DOHH2 (cell line): ENCODE measurements around the gene PIAS1.

Experiments
- EZH2phosphoT487 ChIP-seq: fragments of 200-600 bp; sonication (generic); IDR thresholded peaks from 2 replicates; pipeline ENCODE4 v1.6.1; 2017; ENCODE audit warnings: borderline replicate concordance, mild to moderate bottlenecking, antibody characterized with exemption, low read length, moderate library complexity, mixed read lengths
- TF ChIP-seq, protein P1 (sequence below): fragments of 200-600 bp; sonication (generic); IDR thresholded peaks from one replicate; pipeline ENCODE4 v1.5.1; 2014; ENCODE audit warnings: antibody characterized with exemption, mild to moderate bottlenecking, low read depth, low read length; ENCODE audit not compliant: poor library complexity, severe bottlenecking

DNA sequence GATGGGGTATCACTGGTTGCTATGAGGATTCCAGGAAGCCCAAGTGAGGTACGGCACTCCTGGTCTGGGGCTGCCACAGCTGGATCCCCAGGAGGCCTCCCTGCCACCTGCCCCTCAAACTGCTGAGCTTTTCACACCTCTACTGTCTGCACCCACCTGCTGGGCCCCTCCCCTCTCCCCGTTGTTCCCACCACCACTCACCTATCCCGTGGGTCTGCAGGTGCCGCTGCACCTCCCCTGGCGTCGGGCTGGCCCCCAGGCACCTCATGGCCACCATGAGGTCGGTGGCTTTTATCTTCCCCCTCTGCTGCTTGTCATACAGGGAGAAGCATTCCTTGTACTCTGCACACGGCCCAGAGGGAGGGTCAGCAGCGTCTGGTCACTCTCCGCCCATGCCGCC lies 145.2 kb downstream of the PIAS1 start:
- TF ChIP-seq, protein P1, sequence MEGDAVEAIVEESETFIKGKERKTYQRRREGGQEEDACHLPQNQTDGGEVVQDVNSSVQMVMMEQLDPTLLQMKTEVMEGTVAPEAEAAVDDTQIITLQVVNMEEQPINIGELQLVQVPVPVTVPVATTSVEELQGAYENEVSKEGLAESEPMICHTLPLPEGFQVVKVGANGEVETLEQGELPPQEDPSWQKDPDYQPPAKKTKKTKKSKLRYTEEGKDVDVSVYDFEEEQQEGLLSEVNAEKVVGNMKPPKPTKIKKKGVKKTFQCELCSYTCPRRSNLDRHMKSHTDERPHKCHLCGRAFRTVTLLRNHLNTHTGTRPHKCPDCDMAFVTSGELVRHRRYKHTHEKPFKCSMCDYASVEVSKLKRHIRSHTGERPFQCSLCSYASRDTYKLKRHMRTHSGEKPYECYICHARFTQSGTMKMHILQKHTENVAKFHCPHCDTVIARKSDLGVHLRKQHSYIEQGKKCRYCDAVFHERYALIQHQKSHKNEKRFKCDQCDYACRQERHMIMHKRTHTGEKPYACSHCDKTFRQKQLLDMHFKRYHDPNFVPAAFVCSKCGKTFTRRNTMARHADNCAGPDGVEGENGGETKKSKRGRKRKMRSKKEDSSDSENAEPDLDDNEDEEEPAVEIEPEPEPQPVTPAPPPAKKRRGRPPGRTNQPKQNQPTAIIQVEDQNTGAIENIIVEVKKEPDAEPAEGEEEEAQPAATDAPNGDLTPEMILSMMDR, result no peak
- no peak for TF ChIP-seq EZH2phosphoT487
